GM18868 (cell line): Measurements from ENCODE around the gene OGFOD2.
"Not testable (repeated sequence)": the region's sequence is repeated elsewhere in the genome, so short reads cannot be mapped to it uniquely, and the experiment has no call there.

ENCODE experiments used
- ATAC-seq: cut with Tn5 transposase; IDR thresholded peaks from one replicate; pipeline ENCODE4 v1.9.1; 2021; ENCODE audit warnings: mild to moderate bottlenecking, moderate library complexity; ENCODE audit not compliant: unreplicated experiment

The OGFOD2 gene

GRCh38 chr12:123001464-123001863 lies 26.4 kb downstream of the OGFOD2 start:
- no peak for ATAC-seq

- ATAC-seq: no peak
Observed at GRCh38 chr12:123003257-123003656, 28.2 kb downstream of the OGFOD2 start.

GRCh38 chr12:123004287-123004686 lies 29.2 kb downstream of the OGFOD2 start:
- ATAC-seq: no peak

GRCh38 chr12:123005081-123005626 lies 30.1 kb downstream of the OGFOD2 start:
- ATAC-seq: no peak

GRCh38 chr12:123006977-123007376 lies 31.9 kb downstream of the OGFOD2 start:
- no peak for ATAC-seq

GRCh38 chr12:123010110-123010509 lies 35.1 kb downstream of the OGFOD2 start:
- ATAC-seq: no peak

GRCh38 chr12:123010681-123011080 lies 35.6 kb downstream of the OGFOD2 start:
- ATAC-seq: no peak

- ATAC-seq: no peak
Observed at GRCh38 chr12:123011701-123012100, 36.7 kb downstream of the OGFOD2 start.

- ATAC-seq: no peak
Observed at GRCh38 chr12:123013185-123014095, 38.4 kb downstream of the OGFOD2 start.

GRCh38 chr12:123014473-123014872 lies 39.4 kb downstream of the OGFOD2 start:
- ATAC-seq: not testable (repeated sequence)

- no peak for ATAC-seq
Observed at GRCh38 chr12:123017753-123018152, 42.7 kb downstream of the OGFOD2 start.

- no peak for ATAC-seq
Observed at GRCh38 chr12:123019841-123020138, 44.7 kb downstream of the OGFOD2 start.

GRCh38 chr12:123021688-123022604 lies 46.9 kb downstream of the OGFOD2 start:
- ATAC-seq: no peak

- no peak for ATAC-seq
Observed at GRCh38 chr12:123022846-123023245, 47.8 kb downstream of the OGFOD2 start.

- ATAC-seq: no peak
Observed at GRCh38 chr12:123024819-123025391, 49.9 kb downstream of the OGFOD2 start.

- ATAC-seq: no peak
Observed at GRCh38 chr12:123026094-123026853, 51.2 kb downstream of the OGFOD2 start.

- ATAC-seq: no peak
Observed at GRCh38 chr12:123027726-123028445, 52.8 kb downstream of the OGFOD2 start.

GRCh38 chr12:123028475-123028874 lies 53.4 kb downstream of the OGFOD2 start:
- ATAC-seq: no peak

- no peak for ATAC-seq
Observed at GRCh38 chr12:123029550-123029949, 54.5 kb downstream of the OGFOD2 start.
